GM19035 (cell line): ENCODE results near the gene MOB3A.
"Not testable (repeated sequence)": the region's sequence is repeated elsewhere in the genome, so short reads cannot be mapped to it uniquely, and the experiment has no call there.

Source experiments
- ATAC-seq: cut with Tn5 transposase; IDR thresholded peaks from one replicate; pipeline ENCODE4 v1.9.1; 2021; ENCODE audit not compliant: unreplicated experiment

MOB3A gene

DNA sequence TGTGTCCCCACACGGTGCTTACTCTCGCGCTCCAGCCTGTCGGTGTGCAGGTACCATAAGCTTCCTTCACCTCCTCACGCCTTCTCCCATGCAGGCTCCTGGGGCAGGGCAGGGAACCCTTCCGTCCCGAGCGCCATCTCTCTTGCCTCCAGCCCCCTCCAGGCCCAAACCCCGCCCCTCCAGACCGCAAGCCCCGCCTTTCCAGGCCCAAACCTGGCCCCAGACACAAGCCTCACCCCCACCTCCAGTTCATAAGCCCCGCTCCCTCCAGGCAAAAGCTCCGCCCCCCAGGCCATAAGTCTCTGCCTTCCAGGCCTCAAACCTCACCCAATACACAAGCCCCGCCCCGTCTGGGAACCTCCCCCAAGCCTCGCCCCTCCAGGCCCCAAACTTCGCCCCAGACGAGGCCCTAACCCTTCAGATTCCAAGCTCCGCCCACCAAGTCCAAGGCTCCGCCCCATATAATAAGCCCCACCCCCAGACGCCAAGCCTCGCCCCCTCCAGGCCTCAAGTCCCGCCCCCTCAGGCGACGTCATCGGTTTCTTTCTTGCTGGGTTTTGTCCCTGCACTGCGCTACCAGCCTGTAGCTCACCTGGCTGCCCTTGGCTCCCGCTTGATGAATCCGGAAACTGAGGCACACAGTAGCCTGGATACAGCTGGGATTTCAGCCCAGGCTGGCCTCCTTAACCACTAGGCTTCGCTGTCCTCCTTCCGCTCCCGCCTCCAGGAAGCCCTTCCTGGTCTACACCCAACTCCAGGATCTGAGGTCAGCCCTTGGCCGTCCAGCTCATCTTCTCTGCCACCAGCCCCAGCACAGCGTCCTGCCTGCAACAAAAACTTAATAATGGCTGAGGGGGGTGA is 61.2 kb downstream of the MOB3A start:
- ATAC-seq: no peak

DNA sequence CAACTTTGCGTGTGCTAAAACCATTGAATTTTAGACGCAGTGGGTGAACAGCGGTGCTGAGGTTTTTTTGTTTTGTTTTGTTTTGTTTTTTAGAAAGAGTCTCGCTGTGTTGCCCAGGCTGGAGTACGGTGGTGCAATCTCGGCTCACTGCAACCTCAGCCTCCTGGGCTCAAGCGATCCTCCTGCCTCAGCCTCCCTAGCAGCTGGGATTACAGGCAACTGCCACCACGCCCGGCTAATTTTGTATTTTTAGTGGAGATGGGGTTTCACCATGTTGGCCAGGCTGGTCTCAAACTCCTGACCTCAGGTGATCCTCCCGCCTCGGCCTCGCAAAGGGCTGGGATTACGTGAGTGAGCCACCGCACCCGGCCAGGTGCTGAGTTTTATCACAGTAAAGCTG is 61.9 kb downstream of the MOB3A start:
- not testable (repeated sequence) for ATAC-seq

DNA sequence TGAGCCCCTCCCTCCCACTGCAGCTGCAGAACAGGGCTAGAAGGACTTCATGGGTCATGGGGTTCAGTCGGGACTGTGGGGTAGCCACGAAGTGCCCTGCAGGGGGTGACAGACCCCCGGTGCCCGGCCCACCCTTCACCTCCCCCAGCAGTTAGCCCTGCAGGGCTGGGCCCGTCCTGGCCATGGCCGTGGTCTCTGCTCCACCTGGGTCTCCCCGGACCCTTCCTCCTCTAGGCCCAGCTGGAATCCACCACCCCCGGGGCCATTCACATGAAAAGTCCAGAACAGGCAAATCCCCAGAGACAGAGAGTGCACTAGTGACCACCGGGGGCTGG is 62.3 kb downstream of the MOB3A start:
- no peak for ATAC-seq

DNA sequence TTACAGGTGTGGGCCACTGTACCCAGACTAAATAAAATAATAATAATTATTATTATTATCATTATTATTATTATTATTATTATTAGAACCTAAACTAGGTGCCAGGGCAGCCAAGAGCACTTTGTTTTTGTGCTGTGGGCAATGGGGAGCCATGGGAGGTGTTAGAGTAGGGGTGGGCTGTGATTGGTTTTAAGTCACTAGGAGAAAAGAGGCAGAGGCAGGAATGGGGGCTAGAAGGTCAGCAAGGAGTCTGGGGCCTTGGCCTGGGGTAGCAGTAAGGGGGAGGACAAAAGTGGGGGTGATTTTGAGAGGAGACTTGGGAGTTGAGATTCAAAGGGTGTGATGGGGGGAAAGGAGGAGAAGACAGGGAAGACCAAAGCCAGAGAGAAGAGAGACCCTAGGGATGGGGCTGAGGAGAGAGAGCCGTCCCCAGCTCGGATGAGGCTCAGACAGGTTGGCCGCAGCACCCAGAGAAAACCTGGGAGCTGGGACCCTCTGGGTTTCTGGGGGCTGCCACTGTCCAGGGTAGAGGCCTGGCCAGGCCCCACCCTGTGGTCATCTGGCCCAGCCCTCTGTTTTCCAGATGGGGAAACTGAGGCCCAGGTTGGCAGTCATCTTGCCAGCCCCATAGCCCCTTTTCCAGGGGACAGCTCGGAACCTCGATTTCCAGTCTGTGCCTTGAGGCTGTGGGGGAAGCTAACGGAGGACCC is 62.9 kb downstream of the MOB3A start:
- no peak for ATAC-seq

DNA sequence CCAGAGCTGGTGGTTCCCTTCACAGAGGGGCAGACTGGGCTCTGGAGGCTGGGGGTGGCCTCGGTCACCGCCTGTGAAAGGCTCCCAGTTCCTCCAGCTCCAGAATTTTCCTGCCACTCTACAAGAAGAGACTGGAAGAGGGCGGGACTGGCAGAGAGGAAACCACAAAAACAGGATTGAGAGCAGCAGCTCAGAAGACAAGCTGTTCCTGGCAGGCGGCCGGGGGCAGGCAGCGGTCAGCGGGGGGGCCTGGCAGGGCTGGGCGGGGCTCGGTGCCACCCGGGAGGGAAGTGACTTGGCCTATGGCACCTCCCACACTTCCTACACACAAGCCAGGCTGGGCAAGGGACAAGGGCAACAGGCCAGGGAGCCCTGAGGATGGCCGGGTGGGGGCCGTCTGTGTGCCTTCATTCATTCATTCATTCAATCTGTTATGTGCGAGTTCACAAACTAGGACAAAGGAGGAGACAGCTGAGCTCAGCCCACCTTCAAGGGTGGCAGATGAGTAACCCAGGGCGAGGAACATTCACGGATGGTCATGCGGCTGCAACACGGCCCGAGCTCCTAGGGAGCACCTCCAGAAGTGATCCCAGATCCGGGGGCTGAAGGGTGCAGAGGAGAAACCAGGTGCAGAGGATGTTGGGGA is 63.7 kb downstream of the MOB3A start:
- no peak for ATAC-seq

DNA sequence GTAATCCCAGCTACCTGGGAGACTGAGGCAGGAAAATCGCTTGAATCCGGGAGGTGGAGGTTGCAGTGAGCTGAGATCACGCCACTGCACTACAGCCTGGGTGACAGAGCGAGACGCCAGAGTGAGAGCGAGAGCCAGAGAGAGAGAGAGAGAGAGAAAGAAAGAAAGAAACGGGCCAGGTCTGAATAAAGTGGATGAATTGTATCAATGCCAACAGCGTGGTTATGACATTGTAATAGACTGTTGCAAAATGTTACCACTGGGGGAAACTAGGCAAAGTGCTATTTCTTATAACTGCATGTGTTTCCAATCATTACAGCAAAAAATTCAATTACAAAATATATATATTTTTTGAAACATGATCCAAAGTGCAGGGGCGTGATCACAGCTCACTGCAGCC is 68.8 kb downstream of the MOB3A start:
- no peak for ATAC-seq

DNA sequence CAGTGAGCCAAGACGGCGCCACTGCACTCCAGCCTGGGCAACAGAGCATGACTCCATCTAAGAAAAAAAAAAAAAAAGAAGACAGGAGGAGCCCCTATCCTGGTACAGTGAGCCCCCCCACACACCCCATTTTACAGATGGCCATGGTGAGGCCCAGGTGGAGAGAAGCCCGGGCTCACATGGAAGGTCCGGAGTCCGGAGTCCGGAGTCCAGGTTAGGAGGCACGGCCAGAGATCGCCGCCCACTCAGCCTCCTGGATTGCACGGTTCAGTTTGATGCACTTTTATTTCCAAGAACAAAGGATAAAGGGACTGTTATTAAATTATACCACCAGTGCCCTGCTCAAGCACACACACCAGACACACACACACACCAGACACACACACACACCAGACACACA is 69.4 kb downstream of the MOB3A start:
- no peak for ATAC-seq

DNA sequence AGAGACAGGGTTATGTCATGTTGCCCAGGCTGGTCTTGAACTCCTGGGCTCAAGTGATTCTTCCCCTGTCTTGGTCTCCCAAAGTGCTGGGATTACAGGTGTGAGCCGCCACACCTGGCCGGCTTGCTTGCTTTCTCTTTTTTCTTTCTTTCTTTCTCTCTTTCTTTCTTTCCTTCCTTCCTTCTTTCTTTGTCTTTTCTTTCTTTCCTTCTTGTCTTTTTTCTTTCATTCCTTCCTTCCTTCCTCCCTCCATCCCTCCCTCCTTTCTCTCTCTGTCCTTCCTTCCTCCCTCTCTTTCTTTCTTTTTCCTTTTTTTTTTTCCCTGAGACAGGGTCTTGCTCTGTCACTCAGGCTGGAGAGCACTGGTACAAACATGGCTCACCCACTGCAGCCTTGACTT is 73.8 kb downstream of the MOB3A start:
- ATAC-seq: no peak

DNA sequence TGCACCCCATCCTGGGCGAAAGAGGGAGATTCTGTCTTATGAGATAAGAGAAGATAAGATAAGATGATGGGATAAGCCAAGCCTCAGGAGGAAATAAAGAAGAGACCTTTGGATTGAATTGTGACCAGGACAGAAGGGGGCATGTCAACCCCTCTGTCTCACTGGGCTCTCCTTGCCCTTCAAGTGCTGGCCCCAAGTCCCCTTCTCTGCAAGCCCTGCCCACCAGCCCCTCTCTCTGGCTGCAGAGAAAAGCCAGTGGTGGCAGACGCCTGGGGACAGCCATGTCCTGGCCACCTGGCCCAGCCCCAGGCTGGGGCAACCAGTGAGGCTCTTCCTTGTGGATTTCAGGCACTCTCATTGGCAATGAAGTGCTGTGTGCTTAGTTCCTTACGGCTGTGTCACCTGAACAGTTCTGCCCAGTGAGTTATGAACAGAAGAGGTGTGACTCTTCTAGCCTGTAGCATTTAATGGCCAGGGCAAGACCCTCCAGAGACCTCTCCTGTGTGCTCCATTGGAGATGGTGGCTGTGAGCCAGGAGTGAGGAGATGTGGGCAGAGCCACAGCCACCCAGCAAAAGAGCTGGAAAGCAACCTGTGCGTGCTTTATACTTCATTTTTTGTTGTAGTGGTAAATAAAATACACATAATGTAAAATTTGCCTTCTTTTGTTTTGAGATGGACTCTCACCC is 74.5 kb downstream of the MOB3A start:
- no peak for ATAC-seq
